Urothelium cell line (cell line): ENCODE measurements around the gene GALNT10.
"Not testable (repeated sequence)": the region's sequence is repeated elsewhere in the genome, so short reads cannot be mapped to it uniquely, and the experiment has no call there.

ENCODE experiments used
- DNase-seq: peaks from one replicate; pipeline ENCODE4 v3.0.0; 2011; ENCODE audit warnings: low spot score, mixed read lengths
- FAIRE-seq: peaks from 2 replicates; lab custom pipeline; 2011; peaks lifted over from hg19 to GRCh38; lab: Jason Lieb, UNC

Gene GALNT10

DNA sequence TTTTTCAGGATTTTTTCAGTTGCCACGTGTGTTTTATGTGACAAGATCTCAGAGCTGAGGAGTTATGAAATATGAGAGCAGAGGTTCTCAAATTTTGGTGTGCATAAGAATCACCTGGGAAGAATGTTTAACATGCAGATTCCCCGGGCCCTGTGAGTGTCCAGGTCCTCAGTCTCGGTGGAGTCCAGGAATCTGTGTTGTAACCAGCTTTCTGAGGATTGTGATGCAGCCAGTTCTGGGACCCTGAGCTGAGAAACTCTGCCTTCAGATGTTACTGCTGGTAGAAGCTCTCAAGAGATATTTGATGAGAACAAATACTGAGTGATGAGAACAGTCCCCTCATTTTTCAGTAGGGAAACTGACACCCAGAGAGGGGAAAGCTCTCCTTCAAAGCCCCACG is 152.4 kb downstream of the GALNT10 start:
- DNase-seq: no peak
- FAIRE-seq: no peak

DNA sequence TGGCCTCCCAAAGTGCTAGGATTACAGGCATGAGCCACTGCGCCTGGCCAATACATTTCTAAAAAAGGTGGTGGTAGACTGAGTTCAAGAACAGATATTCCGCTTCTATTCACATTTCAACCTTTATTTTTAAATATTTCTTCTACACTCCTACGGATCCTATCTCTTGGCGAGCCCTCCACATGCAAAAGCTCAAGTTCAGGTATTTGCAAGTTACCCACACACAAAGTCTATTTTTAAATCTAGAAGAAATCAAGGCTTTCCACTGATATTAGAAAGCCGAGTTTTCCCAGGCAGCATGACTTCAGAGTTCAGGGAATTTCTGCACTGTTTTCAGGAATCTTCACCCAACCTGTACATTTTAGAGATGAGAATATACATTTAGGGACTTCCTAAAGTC is 153.9 kb downstream of the GALNT10 start:
- DNase-seq: no peak
- FAIRE-seq: no peak

DNA sequence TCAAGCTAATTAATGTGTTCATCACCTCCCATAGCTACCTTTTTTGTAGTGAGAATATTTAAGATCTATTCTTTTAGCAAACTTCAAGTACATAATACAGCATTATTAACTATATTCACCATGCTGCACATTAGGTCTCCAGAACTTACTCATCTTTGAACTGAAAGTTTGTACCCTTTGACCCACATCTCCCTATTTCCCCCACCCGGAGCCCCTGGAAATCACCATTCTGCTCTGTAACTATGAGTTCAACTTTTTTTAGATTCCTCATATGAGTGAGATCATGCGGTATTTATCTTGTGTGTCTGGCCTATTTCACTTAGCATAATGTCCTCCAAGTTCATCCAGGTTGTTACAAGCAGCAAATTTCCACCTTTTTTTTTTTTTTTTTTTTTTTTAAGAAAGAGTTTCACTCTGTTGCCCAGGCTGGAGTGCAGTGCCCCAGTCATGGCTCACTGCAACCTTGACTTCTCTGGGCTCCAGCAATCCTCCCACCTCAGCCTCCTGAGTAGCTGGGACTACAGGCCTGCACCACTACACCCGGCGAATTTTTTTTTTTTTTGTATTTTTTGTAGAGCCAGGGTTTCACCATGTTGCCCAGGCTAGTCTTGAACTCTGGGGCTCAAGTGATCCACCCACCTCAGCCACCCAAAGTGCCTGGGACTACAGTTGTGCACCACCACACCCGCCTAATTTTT is 154.9 kb downstream of the GALNT10 start:
- FAIRE-seq (no peak), DNase-seq (no peak)

DNA sequence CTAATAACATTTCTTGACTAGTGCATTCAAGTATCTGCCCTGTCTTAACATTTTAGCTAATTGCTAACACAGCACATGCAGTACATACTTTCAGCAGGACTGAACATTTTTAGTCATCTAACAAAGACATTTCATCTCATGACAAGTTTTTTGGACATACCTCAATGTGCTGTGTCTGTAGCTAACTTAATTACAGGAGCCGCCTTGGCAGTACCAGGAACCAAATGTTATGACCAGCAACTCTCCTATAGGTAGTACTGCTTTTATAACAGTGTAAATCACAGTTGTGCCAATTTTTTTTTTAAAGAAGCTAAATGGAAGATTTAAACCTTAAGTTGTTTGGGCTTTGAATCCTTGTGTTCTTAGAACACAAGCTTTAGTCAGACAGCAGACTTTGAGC is 155.9 kb downstream of the GALNT10 start:
- DNase-seq (no peak), FAIRE-seq (no peak)

DNA sequence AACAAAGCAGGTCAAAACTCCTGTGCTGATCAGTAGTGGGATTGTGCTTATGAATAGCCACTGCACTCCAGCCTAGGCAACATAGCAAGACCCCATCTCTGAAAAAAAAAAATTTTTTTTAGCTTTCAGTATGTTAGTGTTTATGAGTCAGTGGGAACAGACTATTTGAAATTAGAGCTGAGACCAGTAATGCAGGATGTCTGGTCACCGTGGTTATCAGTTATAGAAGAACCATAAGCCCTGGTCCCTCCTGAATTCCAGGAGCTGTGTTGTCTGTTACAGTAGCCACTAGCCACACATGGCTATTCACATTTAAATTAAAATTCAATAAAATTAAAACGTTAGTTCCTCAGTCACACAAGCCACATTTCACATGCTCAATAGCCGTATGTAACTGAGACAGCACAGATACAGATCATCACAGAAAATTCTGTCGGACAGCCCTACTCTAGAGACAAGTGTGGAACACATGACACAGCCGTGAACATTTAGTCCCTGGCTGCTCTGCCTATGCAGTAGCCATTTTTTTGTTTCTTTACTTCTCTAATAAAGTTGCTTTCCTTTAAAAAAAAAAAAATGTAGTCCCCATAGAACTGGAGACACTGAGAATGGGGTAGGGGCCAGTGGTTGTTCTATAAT is 159.2 kb downstream of the GALNT10 start:
- FAIRE-seq (no peak), DNase-seq (no peak)

DNA sequence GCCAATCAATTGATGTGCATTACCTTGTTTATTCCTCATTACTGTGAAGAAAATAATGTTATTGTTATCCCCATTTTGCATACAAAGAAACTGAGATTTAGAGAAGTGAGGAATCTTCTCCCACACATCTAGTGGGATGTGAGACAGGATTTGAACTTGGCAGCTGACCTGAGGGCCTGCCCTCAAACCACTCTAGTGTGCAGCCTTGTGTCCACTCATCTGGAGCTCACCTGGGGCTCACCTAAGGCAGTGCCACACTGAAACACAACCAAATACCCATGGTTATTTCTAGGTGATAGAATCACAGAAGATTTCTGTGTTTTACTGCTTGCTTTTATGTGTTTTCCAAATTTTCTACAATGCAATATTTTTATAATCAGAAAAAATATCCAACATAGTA is 160.6 kb downstream of the GALNT10 start:
- FAIRE-seq (no peak), DNase-seq (no peak)

DNA sequence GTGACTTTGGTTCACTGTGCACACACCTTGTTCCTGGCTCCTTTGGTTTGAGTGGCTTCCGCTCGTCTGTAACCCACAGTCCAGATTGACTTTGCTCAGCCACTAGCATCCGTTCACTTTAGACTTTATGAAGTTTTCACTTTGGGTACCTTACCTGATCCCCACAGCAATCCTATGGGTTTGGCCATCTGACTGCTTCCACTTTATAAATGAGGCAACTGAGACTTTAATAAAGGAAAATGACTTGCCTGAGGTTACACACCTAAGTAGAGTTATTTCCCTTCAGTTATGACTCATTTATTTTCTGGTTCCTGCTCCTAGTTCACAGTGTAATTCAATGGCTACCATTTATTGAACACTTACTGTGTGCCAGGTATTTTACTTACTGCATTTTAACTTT is 161.0 kb downstream of the GALNT10 start:
- FAIRE-seq: no peak
- no peak for DNase-seq

DNA sequence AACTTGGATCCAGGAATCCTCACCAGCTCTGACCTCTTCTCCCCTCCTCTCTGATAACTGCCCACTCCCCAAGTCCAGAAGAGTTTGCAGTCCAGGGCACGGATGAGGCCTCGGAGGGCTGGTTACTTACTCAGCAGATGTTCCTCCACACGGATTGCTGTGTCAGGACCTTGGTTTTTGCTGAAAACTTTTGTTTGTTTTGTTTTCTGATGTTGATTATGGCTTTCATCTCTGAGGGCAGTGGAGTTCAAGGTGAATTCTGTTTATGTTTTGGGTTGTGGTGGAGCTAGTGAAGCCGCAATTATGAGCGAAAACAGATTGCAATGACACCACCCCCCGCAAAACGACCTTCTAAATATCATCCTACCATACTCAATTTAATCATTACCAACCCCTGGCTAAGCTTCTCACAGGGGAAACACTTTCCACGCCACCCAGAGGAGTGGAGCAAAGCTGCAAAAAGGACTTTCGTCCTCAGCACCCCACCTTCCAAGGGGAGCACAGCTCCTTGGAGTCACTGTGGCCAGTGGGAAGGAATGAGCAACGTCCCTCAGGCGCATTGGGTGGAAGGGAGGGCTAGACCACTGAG is 162.5 kb downstream of the GALNT10 start:
- DNase-seq (no peak), FAIRE-seq (no peak)

DNA sequence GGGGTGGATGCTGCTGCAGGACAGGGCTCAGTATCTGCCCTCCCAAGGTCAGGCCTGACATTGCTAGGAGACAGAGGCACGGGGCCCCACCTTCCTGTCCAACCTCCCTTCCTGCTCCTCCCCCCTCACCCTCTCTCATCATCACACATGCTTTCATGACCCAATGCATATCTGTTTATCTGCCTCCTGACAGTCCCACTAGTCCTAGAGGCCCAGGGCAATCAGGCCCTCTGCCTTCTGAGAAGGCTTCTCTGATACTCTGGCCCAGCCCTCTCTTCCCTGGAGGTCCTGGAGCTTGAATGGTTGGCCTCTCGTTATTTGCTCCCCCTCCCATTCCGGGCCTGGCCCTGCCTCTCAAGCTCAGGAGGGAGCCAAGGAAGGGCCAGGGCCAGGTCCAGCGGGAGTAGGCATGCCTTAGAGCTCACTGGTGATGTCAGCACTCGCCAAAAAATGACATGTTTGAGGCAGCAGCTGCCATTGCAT is 164.6 kb downstream of the GALNT10 start:
- FAIRE-seq (no peak), DNase-seq (no peak)

DNA sequence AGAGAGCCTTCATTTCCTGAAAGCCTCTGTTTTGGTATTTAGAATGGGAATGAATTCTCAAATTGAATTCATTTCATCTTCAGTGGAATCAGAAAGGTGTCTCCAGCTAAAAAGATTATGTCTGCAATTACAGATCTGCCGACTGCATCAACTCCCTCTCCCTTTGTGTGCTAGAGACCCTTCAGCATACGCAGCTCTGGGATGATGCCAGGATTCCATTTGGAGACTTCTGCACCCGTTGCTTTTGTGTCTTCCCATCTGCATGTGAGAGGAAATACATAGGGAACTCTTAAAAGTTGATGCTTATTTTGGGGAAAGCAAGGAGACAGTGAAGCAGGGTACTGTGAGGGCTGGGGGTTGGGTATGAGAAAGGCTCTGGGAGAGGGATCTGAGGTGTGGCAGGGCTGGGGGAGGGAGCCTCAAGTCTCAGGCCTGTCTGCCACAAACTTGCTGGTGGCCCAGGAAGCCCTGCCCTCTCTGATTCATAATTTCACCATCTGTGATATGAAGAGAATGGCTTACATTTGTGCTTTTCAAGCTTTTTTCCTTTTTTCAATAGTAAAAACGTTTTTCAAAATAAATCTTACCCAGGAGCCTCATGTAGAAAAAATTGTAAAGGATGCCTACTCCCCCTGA is 165.6 kb downstream of the GALNT10 start:
- FAIRE-seq (no peak), DNase-seq (peak; percentile 70)

DNA sequence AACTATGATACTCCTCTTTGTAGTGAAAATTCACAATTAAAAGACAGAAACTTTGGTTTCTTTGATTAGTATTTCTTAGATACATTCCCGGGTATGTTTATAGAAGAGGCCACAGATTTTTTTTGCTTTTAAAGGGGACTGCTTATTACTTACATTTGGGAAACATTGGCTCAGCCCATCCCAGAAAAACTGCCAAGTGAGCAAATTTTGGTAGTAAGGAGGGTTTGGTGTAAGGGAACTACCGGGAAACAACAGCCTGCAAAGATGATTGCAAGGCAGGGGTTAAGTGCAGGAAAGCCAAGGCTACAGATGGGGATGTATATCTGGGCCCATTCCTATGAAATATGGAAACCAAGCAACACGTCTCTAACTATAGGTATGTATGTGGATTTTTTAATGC is 166.4 kb downstream of the GALNT10 start:
- FAIRE-seq (no peak), DNase-seq (no peak)

DNA sequence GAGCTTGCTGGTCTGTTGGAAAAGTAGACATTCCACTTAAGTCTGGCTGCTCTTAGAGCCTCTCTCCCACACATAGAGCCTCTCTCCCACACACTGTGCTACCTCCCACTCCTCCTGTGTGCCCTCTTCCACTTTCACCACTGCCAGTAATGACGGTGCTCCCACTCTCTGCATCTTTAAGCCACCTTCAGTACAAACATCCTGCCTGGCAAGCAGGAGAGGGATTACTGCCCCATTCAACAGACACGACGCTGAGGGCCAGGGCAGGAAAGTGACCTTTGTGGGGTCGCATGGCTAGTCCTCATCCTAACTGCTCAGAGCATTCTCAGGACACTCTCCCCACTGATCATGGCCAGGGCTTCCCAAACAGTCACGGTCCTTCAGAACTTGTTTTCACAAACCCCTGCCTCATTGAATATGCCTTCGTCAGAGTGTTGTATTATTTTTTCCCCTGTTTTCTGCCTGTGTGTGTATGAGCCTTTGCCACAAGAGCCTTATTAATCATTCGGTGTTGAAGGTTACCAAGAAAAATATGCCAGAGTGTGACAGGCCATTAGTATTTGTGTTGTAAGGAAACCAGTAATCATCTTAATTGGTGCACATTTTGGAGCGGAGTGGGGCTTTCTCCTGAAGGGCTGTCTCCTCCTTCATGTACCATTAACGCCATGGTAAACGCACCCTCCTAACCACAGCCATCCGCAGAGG is 168.1 kb downstream of the GALNT10 start:
- DNase-seq (no peak), FAIRE-seq (no peak)

DNA sequence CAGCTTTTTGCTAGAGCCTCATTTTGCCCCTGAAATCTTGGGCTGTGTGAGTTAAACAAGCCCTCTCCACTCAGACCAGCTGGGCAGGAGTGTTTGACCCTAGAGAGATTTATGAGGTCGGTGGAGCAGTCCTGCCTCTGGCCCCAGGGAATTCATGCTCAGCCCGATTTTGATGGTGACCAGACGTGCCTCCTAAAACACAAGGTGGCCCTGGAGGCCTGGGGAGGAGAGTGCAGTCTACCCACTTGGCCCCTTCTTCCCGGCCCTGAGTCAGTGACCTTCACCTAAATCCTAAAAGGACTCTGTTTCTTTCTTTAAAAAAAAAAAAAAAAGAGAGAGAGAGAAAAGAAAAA is 168.7 kb downstream of the GALNT10 start:
- no peak for DNase-seq

DNA sequence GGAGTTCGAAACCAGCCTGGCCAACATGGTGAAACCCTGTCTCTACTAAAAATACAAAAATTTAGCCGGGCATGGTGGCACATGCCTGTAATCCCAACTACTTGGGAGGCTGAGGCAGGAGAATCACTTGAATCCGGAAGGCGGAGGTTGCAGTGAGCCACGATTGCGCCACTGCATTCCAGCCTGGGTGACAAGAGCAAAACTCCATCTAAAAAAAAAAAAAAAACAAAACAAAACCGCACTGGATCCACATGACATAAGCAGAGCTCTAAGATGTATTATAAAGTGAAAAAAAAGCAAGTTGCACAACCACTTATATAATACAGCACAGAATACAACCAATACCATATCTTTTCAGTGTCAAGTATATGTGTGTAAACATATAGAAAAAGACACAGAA is 169.7 kb downstream of the GALNT10 start:
- FAIRE-seq, DNase-seq: not testable (repeated sequence)

More for the DNA sequence above, 168.7 kb downstream of the GALNT10 start:
- no peak for FAIRE-seq

DNA sequence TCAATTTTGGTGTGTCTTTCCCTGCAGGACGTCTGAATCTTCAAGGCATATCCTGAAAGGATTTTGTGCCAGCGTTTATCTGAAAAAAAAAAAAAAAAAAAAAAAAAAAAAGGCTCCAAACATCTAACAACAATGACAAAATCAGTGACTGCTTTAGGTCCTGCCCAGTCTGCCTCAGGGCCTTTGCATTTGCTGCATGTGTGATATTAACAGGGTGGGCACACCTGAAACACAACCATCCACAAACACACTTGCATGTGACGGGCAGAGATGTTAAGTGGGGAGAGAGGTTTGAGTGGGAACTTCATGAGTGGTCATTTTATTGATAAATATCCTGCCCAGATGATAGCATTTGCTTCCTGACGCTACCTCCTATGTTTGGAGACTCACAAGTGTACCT is 172.9 kb downstream of the GALNT10 start:
- FAIRE-seq (no peak), DNase-seq (no peak)

DNA sequence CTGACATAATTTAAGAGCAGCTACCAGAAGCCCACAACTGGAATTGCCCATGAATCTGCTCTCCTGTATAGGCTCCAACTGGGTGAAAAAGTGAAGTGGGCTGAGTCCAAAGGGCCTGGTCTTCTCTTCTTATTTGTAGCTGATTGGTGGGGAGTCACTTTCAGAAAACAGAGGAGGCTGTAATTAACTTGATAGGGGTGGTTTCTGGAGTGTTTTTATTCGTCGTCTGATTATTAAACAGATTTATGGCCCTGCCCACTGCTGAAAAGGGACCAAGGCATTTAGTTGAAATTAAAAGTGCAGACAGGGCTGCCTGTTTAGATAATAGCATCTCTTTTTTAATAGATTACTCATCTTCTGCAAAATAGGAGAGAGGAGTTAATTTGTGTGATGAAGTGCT is 174.2 kb downstream of the GALNT10 start:
- no peak for FAIRE-seq
- no peak for DNase-seq

DNA sequence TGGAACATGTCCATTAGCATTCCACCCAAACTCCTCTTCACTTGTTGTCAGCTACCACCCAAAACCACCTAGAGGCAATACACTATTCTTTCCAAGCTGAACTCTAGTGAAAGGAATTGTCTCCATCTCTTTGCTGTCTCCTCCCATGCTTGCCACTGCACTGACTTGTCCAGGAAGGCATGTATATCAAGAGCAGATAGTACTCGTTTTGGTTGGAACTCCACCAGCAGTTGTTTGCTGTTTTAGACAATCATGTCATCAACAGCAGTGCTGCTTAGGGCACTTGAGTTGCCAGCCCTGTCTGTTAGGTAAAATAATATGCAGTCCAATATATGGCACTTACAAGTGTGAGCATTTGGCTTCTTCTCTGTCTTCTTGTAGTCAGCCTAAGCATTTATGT is 175.3 kb downstream of the GALNT10 start:
- DNase-seq: no peak
- FAIRE-seq: no peak

DNA sequence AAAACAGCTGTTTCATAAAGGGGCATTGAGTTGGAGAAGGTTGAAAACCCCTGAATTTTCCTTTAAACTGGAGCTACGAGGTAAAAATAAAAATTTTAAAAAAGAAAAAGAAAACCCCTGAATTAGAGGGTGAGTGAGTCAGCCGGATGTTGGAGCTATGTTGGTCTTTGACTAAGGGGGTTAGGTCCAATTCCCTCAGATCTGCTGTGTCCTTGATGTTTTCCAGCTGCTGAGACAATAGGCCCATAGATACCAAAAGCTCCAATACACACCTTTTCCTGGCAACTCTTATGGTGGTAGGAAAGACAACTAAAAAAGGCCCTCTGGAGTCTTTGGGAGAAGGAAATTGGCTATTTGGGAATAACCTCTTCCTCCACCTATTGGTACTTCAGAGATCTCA is 175.8 kb downstream of the GALNT10 start:
- FAIRE-seq: no peak
- peak; percentile 54 for DNase-seq

DNA sequence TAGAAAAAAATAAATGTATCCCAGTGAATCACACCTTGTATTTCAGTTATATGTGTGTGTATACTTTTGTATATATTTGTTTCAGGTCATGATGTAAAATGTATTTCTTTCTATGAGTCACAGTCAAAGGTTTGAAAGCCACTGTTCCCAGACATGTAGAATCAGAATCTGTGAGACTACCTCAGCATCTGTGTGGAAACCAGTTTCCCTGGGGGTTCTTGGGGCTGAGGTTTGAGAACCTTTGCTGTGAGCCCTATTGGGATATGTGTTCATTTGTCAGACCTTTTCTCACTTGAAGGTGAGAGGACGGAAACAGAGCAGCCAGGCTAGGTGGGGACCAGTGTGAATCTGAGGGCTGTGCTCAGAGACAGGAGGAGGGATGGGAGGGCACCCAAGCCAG is 176.6 kb downstream of the GALNT10 start:
- FAIRE-seq (no peak), DNase-seq (no peak)

DNA sequence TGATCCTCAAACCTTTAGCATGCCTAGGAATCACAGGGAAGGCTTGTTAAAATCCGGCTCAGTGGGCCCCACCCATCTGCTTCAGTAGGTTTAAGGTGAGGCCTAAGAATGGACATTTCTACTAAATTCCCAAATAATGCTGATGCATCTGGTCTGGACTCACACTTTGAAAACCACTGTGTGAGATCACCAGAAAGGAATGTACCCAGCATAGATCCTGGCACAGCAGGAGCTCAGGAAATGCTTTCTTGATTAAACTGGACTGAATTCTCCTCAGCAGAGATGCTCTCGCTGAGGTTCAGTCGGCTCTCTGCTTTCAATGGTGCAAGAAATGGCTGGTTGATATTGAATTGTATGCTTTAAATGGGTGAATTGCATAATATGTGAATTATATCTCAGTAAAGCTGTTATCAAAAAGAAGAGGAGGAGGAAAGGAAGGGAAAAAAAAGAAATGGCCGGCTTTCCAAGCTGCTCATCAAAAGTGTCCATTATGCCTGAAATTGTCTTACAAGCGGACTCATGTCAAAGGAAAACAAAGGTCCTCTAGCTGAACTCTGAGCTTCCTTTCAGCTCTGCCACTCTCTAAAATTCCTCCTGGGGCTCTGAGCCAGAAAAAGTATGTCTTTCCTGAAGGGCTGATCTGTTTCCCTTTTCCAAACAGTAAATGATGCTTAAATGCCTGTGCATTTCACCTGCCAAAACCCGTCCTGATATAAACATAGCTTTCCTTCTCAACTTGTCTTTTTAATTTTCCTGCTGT is 177.7 kb downstream of the GALNT10 start:
- peak; percentile 88 for DNase-seq
- no peak for FAIRE-seq

DNA sequence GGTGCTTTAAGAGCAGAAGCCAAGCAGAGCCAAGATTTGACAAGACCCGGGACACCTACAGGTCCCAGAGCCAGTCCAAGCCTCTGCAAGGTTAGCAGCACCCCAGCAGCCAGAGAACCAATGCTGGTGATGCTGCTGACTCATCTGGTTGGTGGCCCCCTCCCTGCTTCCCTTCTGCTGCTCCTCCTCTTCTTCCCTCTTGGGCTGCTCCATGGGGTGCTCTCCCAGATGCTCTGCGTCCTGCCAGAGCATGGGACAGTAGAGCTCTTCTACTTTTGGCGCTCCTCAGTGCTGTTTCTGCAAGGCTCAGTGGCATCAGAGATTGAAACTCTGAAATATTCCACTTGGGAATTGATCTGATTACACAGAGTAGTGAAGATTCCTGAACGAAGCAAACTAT is 179.1 kb downstream of the GALNT10 start:
- peak; percentile 54 for DNase-seq
- no peak for FAIRE-seq
